ENCODE data around the gene ALKBH5. TPM values are rescaled to one million over a fixed set of nuclear protein-coding genes. Genes with fewer than 3 reads are reported as not detected.

The ALKBH5 gene
- total and polyA plus RNA-seq, 11 donors, result 89.2 to 233 (median 192) TPM

- no peak for DNase-seq
- no peak for ATAC-seq
- Histone ChIP-seq H3K27me3 (no peaks in the 10 kb centered on the region), H3K4me3 (peak overlapping the region in 1 of 12 donors; percentile 71), H3K4me1 (peaks cover 6 to 44% (median 33%) of the 10 kb centered on the region in 12 donors), H3K36me3 (peaks cover 5 to 55% (median 51%) of the 10 kb centered on the region in 9 donors), H3K9me3 (no peaks in the 10 kb centered on the region), H3K27ac (peak overlapping the region in 6 of 12 donors; percentile 94 to 99 (median 99))
- intact Hi-C loops (cut with DNase I), result loop anchor here in 2 of 10 donors (5.0 to 10.0 kb wide), 2 partner anchors 58 to 69 kb away; partner anchors contain the start of genes SMCR8 (in 1 of the 2) and TOP3A (in 1 of the 2)
- WGBS, 4 donors, result 35 to 77% (median 63%) methylated on average over 10 to 11 of the region's 11 CpGs
- TF ChIP-seq CTCF (IDR thresholded peaks at IDR 0.05) (no peak), POLR2A (IDR thresholded peaks at IDR 0.05) (no peak)
Observed at GRCh38 chr17:18256351-18256750, 72.7 kb downstream of the ALKBH5 start.

GRCh38 chr17:18256776-18257175 lies 73.1 kb downstream of the ALKBH5 start:
- TF ChIP-seq POLR2A (IDR thresholded peaks at IDR 0.05) (no peak), CTCF (IDR thresholded peaks at IDR 0.05) (no peak)
- 73 to 88% (median 79%) methylated on average over 7 of the region's 7 CpGs for WGBS, 4 donors
- no peak for ATAC-seq
- H3K4me1 ChIP-seq, result peaks cover 6 to 48% (median 38%) of the 10 kb centered on the region in 12 donors
- H3K27me3 ChIP-seq, result no peaks in the 10 kb centered on the region
- peak overlapping the region in 8 of 12 donors; percentile 68 to 100 (median 95) for H3K4me3 ChIP-seq
- DNase-seq, result no peak
- intact Hi-C loops (cut with DNase I), result loop anchor here in 2 of 10 donors (5.0 to 10.0 kb wide), 2 partner anchors 58 to 69 kb away; partner anchors contain the start of genes SMCR8 (in 1 of the 2) and TOP3A (in 1 of the 2)
- H3K36me3 ChIP-seq, result peaks cover 2 to 50% (median 46%) of the 10 kb centered on the region in 9 donors
- peak overlapping the region in 8 of 12 donors; percentile 94 to 99 (median 99) for H3K27ac ChIP-seq
- no peaks in the 10 kb centered on the region for H3K9me3 ChIP-seq

GRCh38 chr17:18257268-18257981 lies 73.8 kb downstream of the ALKBH5 start:
- intact Hi-C loops (cut with DNase I), result loop anchor here in 2 of 10 donors (5.0 to 10.0 kb wide), 2 partner anchors 57 to 70 kb away; partner anchors contain the start of genes SMCR8 (in 1 of the 2) and TOP3A (in 1 of the 2)
- H3K4me1 ChIP-seq, result peaks cover 6 to 54% (median 44%) of the 10 kb centered on the region in 12 donors
- H3K9me3 ChIP-seq, result no peaks in the 10 kb centered on the region
- H3K27ac ChIP-seq, result peak overlapping the region; percentile 93 to 99 (median 98)
- peak overlapping the region; percentile 68 to 100 (median 94) for H3K4me3 ChIP-seq
- ATAC-seq (peak in 3 of 4 donors; percentile 14 to 30 (median 22)), DNase-seq (peak; percentile 66 to 82 (median 77))
- no peak for TF ChIP-seq CTCF (IDR thresholded peaks at IDR 0.05)
- TF ChIP-seq POLR2A (IDR thresholded peaks at IDR 0.05), result no peak
- peaks cover 0 to 44% (median 40%) of the 10 kb centered on the region in 9 donors for H3K36me3 ChIP-seq
- no peaks in the 10 kb centered on the region for H3K27me3 ChIP-seq
- WGBS, 4 donors, result 14 to 21% (median 16%) methylated on average over 11 to 18 of the region's 18 CpGs

- DNase-seq (peak; percentile 75 to 89 (median 88)), ATAC-seq (peak; percentile 52 to 74 (median 66))
- TF ChIP-seq CTCF (IDR thresholded peaks at IDR 0.05) (peak in 2 of 12 donors; percentile 4 to 22), POLR2A (IDR thresholded peaks at IDR 0.05) (no peak)
- Histone ChIP-seq H3K4me1 (peaks cover 6 to 60% (median 49%) of the 10 kb centered on the region in 12 donors), H3K4me3 (peak overlapping the region; percentile 68 to 100 (median 94)), H3K36me3 (peaks cover 0 to 40% (median 37%) of the 10 kb centered on the region in 9 donors), H3K27me3 (no peaks in the 10 kb centered on the region), H3K9me3 (no peaks in the 10 kb centered on the region), H3K27ac (peak overlapping the region; percentile 93 to 99 (median 98))
- 0% methylated on average over 13 to 16 of the region's 16 CpGs for WGBS, 4 donors
- intact Hi-C loops (cut with DNase I), result loop anchor here in 3 of 10 donors (2.0 to 10.0 kb wide), 5 partner anchors 33 to 75 kb away; partner anchors contain the start of genes ALKBH5 (in 1 of the 3), LLGL1 (in 1 of the 3), SMCR8 (in 1 of the 3) and TOP3A (in 1 of the 3)
Observed at GRCh38 chr17:18257982-18258355, 74.3 kb downstream of the ALKBH5 start.

All from heart left ventricle (tissue), 16 donors.